GM23338 (cell line): ENCODE data around the gene TBX1. TPM values are rescaled to one million over a fixed set of nuclear protein-coding genes. Genes with fewer than 3 reads are reported as not detected.

ENCODE experiments used
- ATAC-seq: fragments of 200-7000 bp; cut with Tn5 transposase; 3 replicates; pipeline ENCODE4 v1.9.1; 2020
- DNase-seq: peaks from one replicate; pipeline ENCODE4 v3.0.0-alpha.2; 2015; ENCODE audit warnings: low spot score
- H2AFZ ChIP-seq: fragments of 200-600 bp; sonication (generic); 2 replicates; pipeline ENCODE4 v1.8.0; 2016; ENCODE audit warnings: antibody characterized with exemption, mild to moderate bottlenecking, moderate library complexity
- H3F3A ChIP-seq: fragments of 200-600 bp; sonication (generic); replicated peaks from 2 replicates; pipeline ENCODE4 v1.8.0; 2017; ENCODE audit warnings: antibody characterized with exemption, mixed run types, low read depth
- H3K27ac ChIP-seq: fragments of 200-600 bp; sonication (generic); 2 replicates; pipeline ENCODE4 v1.6.1; 2016; ENCODE audit warnings: low read depth
- H3K27me3 ChIP-seq: fragments of 200-600 bp; sonication (generic); 2 replicates; pipeline ENCODE4 v1.8.0; 2016; ENCODE audit warnings: mild to moderate bottlenecking, mixed run types, moderate library complexity; ENCODE audit not compliant: insufficient read depth
- H3K36me3 ChIP-seq: fragments of 200-600 bp; sonication (generic); 2 replicates; pipeline ENCODE4 v1.8.0; 2016; ENCODE audit warnings: mild to moderate bottlenecking; ENCODE audit not compliant: insufficient read depth
- H3K4me1 ChIP-seq: fragments of 200-600 bp; sonication (generic); 2 replicates; pipeline ENCODE4 v1.8.0; 2016; ENCODE audit warnings: mild to moderate bottlenecking, moderate library complexity; ENCODE audit not compliant: insufficient read depth
- H3K4me2 ChIP-seq: fragments of 200-600 bp; sonication (generic); 2 replicates; pipeline ENCODE4 v1.7.1; 2017; ENCODE audit warnings: mixed run types
- H3K4me3 ChIP-seq: fragments of 200-600 bp; sonication (generic); 2 replicates; pipeline ENCODE4 v1.6.1; 2016; ENCODE audit warnings: mixed run types
- H3K79me2 ChIP-seq: fragments of 200-600 bp; sonication (generic); replicated peaks from 2 replicates; pipeline ENCODE4 v1.8.0; 2017; ENCODE audit warnings: mild to moderate bottlenecking; ENCODE audit not compliant: insufficient read depth
- H3K9me2 ChIP-seq: fragments of 200-600 bp; sonication (generic); 2 replicates; pipeline ENCODE4 v1.8.0; 2017; ENCODE audit not compliant: insufficient read depth
- H4K20me1 ChIP-seq: fragments of 200-600 bp; sonication (generic); replicated peaks from 2 replicates; pipeline ENCODE4 v1.8.0; 2017; ENCODE audit warnings: mild to moderate bottlenecking; ENCODE audit not compliant: insufficient read depth
- H3K27ac Mint-ChIP-seq: 2 replicates; pipeline ENCODE4 v1.8.0; 2020; ENCODE audit warnings: inconsistent platforms, mild to moderate bottlenecking, moderate library complexity, mixed read lengths
- H3K27me3 Mint-ChIP-seq: 3 replicates; pipeline ENCODE4 v1.8.0; 2022; ENCODE audit warnings: low read depth, mild to moderate bottlenecking, moderate library complexity, mixed read lengths, inconsistent platforms; ENCODE audit not compliant: insufficient read depth, poor library complexity
- H3K36me3 Mint-ChIP-seq: 3 replicates; pipeline ENCODE4 v1.8.0; 2021; ENCODE audit warnings: low read depth, mild to moderate bottlenecking, inconsistent platforms, moderate library complexity, mixed read lengths
- H3K4me1 Mint-ChIP-seq: 3 replicates; pipeline ENCODE4 v1.8.0; 2020; ENCODE audit warnings: mild to moderate bottlenecking, inconsistent platforms, mixed read lengths
- H3K4me3 Mint-ChIP-seq: 3 replicates; pipeline ENCODE4 v1.8.0; 2021; ENCODE audit warnings: moderate library complexity, mild to moderate bottlenecking, inconsistent platforms, mixed read lengths
- H3K9me3 Mint-ChIP-seq: 3 replicates; pipeline ENCODE4 v1.8.0; 2020; ENCODE audit warnings: moderate library complexity, mild to moderate bottlenecking, inconsistent platforms, mixed read lengths
- CTCF ChIP-seq, 2 experiments: fragments of 200-600 bp in 1 of 2; sonication (generic) in 1 of 2; conservative IDR thresholded peaks; 2 replicates each; pipeline versions ENCODE4 v1.5.1 to v1.6.1; 2016 to 2017; ENCODE audit warnings: antibody characterized with exemption in 2 of 2, low read depth in 2 of 2, mild to moderate bottlenecking in 2 of 2, moderate library complexity in 1 of 2
- ETS1 ChIP-seq: IDR thresholded peaks from 2 replicates; pipeline ENCODE4 v1.6.1; 2016; ENCODE audit warnings: antibody characterized with exemption
- EZH2 ChIP-seq: fragments of 200-600 bp; sonication (generic); IDR thresholded peaks from one replicate; pipeline ENCODE4 v1.8.0; 2017; ENCODE audit warnings: antibody characterized with exemption, mild to moderate bottlenecking, low read depth; ENCODE audit not compliant: unreplicated experiment
- EZH2phosphoT487 ChIP-seq: fragments of 200-600 bp; sonication (generic); IDR thresholded peaks from one replicate; pipeline ENCODE4 v1.8.1; 2018; ENCODE audit warnings: antibody characterized with exemption; ENCODE audit not compliant: unreplicated experiment
- JUNB ChIP-seq: IDR thresholded peaks from one replicate; pipeline ENCODE4 v1.6.1; 2016; ENCODE audit warnings: antibody characterized with exemption; ENCODE audit not compliant: unreplicated experiment
- NANOG ChIP-seq: IDR thresholded peaks from 2 replicates; pipeline ENCODE4 v1.6.1; 2016; ENCODE audit warnings: antibody characterized with exemption, borderline replicate concordance
- POLR2AphosphoS5 ChIP-seq: IDR thresholded peaks from 2 replicates; pipeline ENCODE4 v1.6.1; 2016; ENCODE audit warnings: antibody characterized with exemption, low read depth
- REST ChIP-seq: IDR thresholded peaks from one replicate; pipeline ENCODE4 v1.6.1; 2018; ENCODE audit warnings: antibody characterized with exemption; ENCODE audit not compliant: unreplicated experiment
- STAT1 ChIP-seq: IDR thresholded peaks from one replicate; pipeline ENCODE4 v1.6.1; 2016; ENCODE audit warnings: antibody characterized with exemption; ENCODE audit not compliant: unreplicated experiment
- ZNF114 ChIP-seq: fragments of 250-450 bp; sonication (Bioruptor Pico); IDR thresholded peaks from 2 replicates; pipeline ENCODE4 v1.5.0; 2020; ENCODE audit warnings: mild to moderate bottlenecking, moderate library complexity
- ZNF331 ChIP-seq: fragments of 250-450 bp; sonication (Bioruptor Pico); IDR thresholded peaks from 2 replicates; pipeline ENCODE4 v1.5.0; 2020; ENCODE audit warnings: low read depth, mild to moderate bottlenecking, moderate library complexity
- ZNF462 ChIP-seq: fragments of 250-450 bp; sonication (Bioruptor Pico); IDR thresholded peaks from 2 replicates; pipeline ENCODE4 v1.5.0; 2020; ENCODE audit warnings: mild to moderate bottlenecking, moderate library complexity
- polyA plus RNA-seq: library from polyadenylated mRNA; unstranded; fragments of >200 nt; fragmentation: Nextera tagmentation; extraction: Ambion mirVana; gene quantifications from 2 replicates; pipeline ENCODE4 v1.2.1, GENCODE V29; 2016
- total RNA-seq: library from RNA; depleted of rRNA; stranded (reverse); fragments of >200 nt; shearing (Covaris generic); gene quantifications from 2 replicates; pipeline ENCODE4 v1.2.3, GENCODE V29; 2014

Gene TBX1
- total and polyA plus RNA-seq, 2 experiments from 2014 or later, result 0.19 to 0.66 TPM

- H3K36me3 Mint-ChIP-seq, result peaks cover 4% of the 10 kb centered on the region; the same call in 1 of the 3 replicates
Observed at GRCh38 chr22:19786959-19787848, 26.6 kb downstream of the TBX1 start.

More at GRCh38 chr22:19786959-19787848, 26.6 kb downstream of the TBX1 start:
- H2AFZ ChIP-seq, result no peak overlapping the region
- no peaks in the 10 kb centered on the region for H4K20me1 ChIP-seq
- H3K79me2 ChIP-seq, result no peaks in the 10 kb centered on the region
- H3K27ac ChIP-seq, result no peak overlapping the region
- TF ChIP-seq JUNB (no peak), ETS1 (no peak), ZNF331 (CRISPR knock-in tag) (no peak), ZNF114 (CRISPR knock-in tag) (no peak), STAT1 (no peak), POLR2AphosphoS5 (no peak), CTCF (conservative IDR thresholded peaks at IDR 0.05; ENCODE audit: low read depth in 2 of 2) (no peak), ZNF462 (CRISPR knock-in tag) (no peak), REST (no peak), EZH2phosphoT487 (no peak), EZH2 (no peak), NANOG (no peak)
- H3K36me3 ChIP-seq, result no peaks in the 10 kb centered on the region; the same call in 1 of the 2 replicates
- no peak overlapping the region for H3K4me3 ChIP-seq
- Mint-ChIP-seq H3K27ac (no peak overlapping the region), H3K4me3 (no peak overlapping the region), H3K9me3 (no peaks in the 10 kb centered on the region; the same call in 2 of the 3 replicates), H3K27me3 (peaks cover 8% of the 10 kb centered on the region), H3K4me1 (peaks cover 3% of the 10 kb centered on the region; the same call in 1 of the 3 replicates)
- no peaks in the 10 kb centered on the region for H3K4me1 ChIP-seq
- no peak for DNase-seq
- no peak overlapping the region for H3K4me2 ChIP-seq
- H3K9me2 ChIP-seq, result no peaks in the 10 kb centered on the region
- no peak for ATAC-seq
- no peaks in the 10 kb centered on the region for H3K27me3 ChIP-seq
- H3F3A ChIP-seq, result no peaks in the 10 kb centered on the region
